A549 (cell line): Measurements from ENCODE around the gene ZNF506. TPM values are rescaled to one million over a fixed set of nuclear protein-coding genes. Genes with fewer than 3 reads are reported as not detected.
"Not testable (repeated sequence)": the region's sequence is repeated elsewhere in the genome, so short reads cannot be mapped to it uniquely, and the experiment has no call there.

Experiments used
- ATAC-seq, 2 experiments: fragments of 200-7000 bp in 1 of 2; fragments of >200 bp in 1 of 2; cut with Nextera tagmentation in 1 of 2; cut with Tn5 transposase in 1 of 2; 3 replicates each; pipeline versions ENCODE4 v1.8.0 to v1.9.1; 2018 to 2020; ENCODE audit warnings: mild to moderate bottlenecking in 1 of 2, moderate library complexity in 1 of 2
- CTCF ChIA-PET: fragments of 300-600 bp; sonication (Branson Sonifier 250); formaldehyde crosslinking; extraction: SDS; loops from one replicate; lab custom pipeline; 2021; ENCODE audit warnings: antibody characterized with exemption, inconsistent platforms; lab: Yijun Ruan, JAX
- POLR2A ChIA-PET: fragments of 350-600 bp; formaldehyde crosslinking; extraction: SDS; loops from one replicate; lab custom pipeline; 2021; ENCODE audit warnings: antibody characterized with exemption, inconsistent platforms; lab: Yijun Ruan, JAX
- DNase-seq, 2 experiments: peaks; one replicate each; pipeline versions ENCODE4 v3.0.0 to v3.0.0-alpha.2; 2011 to 2016; ENCODE audit warnings: low read depth in 1 of 2, low spot score in 1 of 2
- FAIRE-seq: peaks from 2 replicates; lab custom pipeline; 2011; peaks lifted over from hg19 to GRCh38; lab: Jason Lieb, UNC
- H3K27ac ChIP-seq, 2 experiments: fragments of >200 bp; sonication (Bioruptor Twin); formaldehyde crosslinking; 3 replicates each; pipeline ENCODE4 v1.5.1; 2016 to 2017
- H3K4me1 ChIP-seq: fragments of >200 bp; sonication (Bioruptor Twin); formaldehyde crosslinking; 3 replicates; pipeline ENCODE4 v1.6.1; 2016
- H3K4me2 ChIP-seq: fragments of >200 bp; sonication (Bioruptor Twin); formaldehyde crosslinking; 3 replicates; pipeline ENCODE4 v1.6.1; 2016
- H3K4me3 ChIP-seq: fragments of >200 bp; sonication (Bioruptor Twin); formaldehyde crosslinking; 3 replicates; pipeline ENCODE4 v1.5.1; 2016
- H3K9me3 ChIP-seq: fragments of >200 bp; sonication (Bioruptor Twin); formaldehyde crosslinking; 3 replicates; pipeline ENCODE4 v1.6.1; 2016
- CBX2 ChIP-seq: fragments of 200-600 bp; sonication (generic); IDR thresholded peaks from 2 replicates; pipeline ENCODE4 v1.6.1; 2016; ENCODE audit warnings: low read depth, mild to moderate bottlenecking, borderline replicate concordance
- CBX8 ChIP-seq: fragments of 200-600 bp; sonication (generic); IDR thresholded peaks from 2 replicates; pipeline ENCODE4 v1.6.1; 2016
- CHD2 ChIP-seq: fragments of 150-350 bp; IDR thresholded peaks from 2 replicates; pipeline ENCODE4 v1.6.1; 2014; ENCODE audit warnings: low read length; ENCODE audit not compliant: partially characterized antibody
- EHMT2 ChIP-seq: fragments of 200-600 bp; sonication (generic); IDR thresholded peaks from 2 replicates; pipeline ENCODE4 v1.6.1; 2016; ENCODE audit warnings: antibody characterized with exemption, low read depth, mild to moderate bottlenecking, moderate library complexity
- ESRRA ChIP-seq: fragments of 150-350 bp; IDR thresholded peaks from 2 replicates; pipeline ENCODE4 v1.6.1; 2014; ENCODE audit warnings: mild to moderate bottlenecking, low read length, borderline replicate concordance
- FOSL2 ChIP-seq, 2 experiments: fragments of 450-650 bp in 1 of 2; fragments of >200 bp in 1 of 2; sonication (Bioruptor Twin) in 1 of 2; formaldehyde crosslinking; IDR thresholded peaks; 2 replicates each; pipeline versions ENCODE4 v1.5.0 to v1.6.1; 2016 to 2020; ENCODE audit warnings: mild to moderate bottlenecking in 1 of 2, moderate library complexity in 1 of 2
- FOXS1 ChIP-seq: fragments of 250-450 bp; sonication (Bioruptor Pico); IDR thresholded peaks from 2 replicates; pipeline ENCODE4 v1.5.0; 2020; ENCODE audit warnings: mild to moderate bottlenecking, moderate library complexity
- HDAC2 ChIP-seq: fragments of 200-600 bp; sonication (generic); IDR thresholded peaks from 2 replicates; pipeline ENCODE4 v1.6.1; 2016
- JUNB ChIP-seq: fragments of >200 bp; sonication (Bioruptor Twin); formaldehyde crosslinking; IDR thresholded peaks from 2 replicates; pipeline ENCODE4 v1.6.1; 2016
- KDM5A ChIP-seq: fragments of 200-600 bp; sonication (generic); IDR thresholded peaks from 2 replicates; pipeline ENCODE4 v1.6.1; 2016; ENCODE audit warnings: antibody characterized with exemption, mild to moderate bottlenecking
- MAFK ChIP-seq: fragments of 450-650 bp; IDR thresholded peaks from 2 replicates; pipeline ENCODE4 v1.6.1; 2014; ENCODE audit not compliant: partially characterized antibody
- MYC ChIP-seq: IDR thresholded peaks from 2 replicates; pipeline ENCODE4 v1.6.1; 2012; ENCODE audit warnings: mild to moderate bottlenecking, inconsistent platforms, low read length, improper control_type of control experiment, borderline replicate concordance
- POLR2A ChIP-seq: IDR thresholded peaks from 2 replicates; pipeline ENCODE4 v1.6.1; 2012; ENCODE audit warnings: mild to moderate bottlenecking, low read length
- RAD21 ChIP-seq, 2 experiments: fragments of >200 bp in 1 of 2; sonication (Bioruptor Twin) in 1 of 2; formaldehyde crosslinking in 1 of 2; IDR thresholded peaks in 1 of 2; conservative IDR thresholded peaks in 1 of 2; 2 replicates in 1 of 2; 3 replicates in 1 of 2; pipeline ENCODE4 v1.6.1; 2012 to 2018; ENCODE audit warnings: inconsistent platforms in 1 of 2
- RFX5 ChIP-seq: fragments of 450-650 bp; IDR thresholded peaks from 2 replicates; pipeline ENCODE4 v1.7.1; 2014; ENCODE audit warnings: antibody characterized with exemption, mild to moderate bottlenecking, moderate library complexity
- RNF2 ChIP-seq: fragments of 200-600 bp; sonication (generic); IDR thresholded peaks from 2 replicates; pipeline ENCODE4 v1.6.1; 2016; ENCODE audit warnings: low read depth, mild to moderate bottlenecking, antibody characterized with exemption, moderate library complexity, borderline replicate concordance
- USF2 ChIP-seq: fragments of 450-650 bp; IDR thresholded peaks from 2 replicates; pipeline ENCODE4 v1.6.1; 2014; ENCODE audit warnings: antibody characterized with exemption
- ZC3H11A ChIP-seq: fragments of 450-650 bp; IDR thresholded peaks from 2 replicates; pipeline ENCODE4 v1.6.1; 2014; ENCODE audit warnings: antibody characterized with exemption, mild to moderate bottlenecking
- ZNF302 ChIP-seq: fragments of 250-450 bp; sonication (Bioruptor Pico); IDR thresholded peaks from 2 replicates; pipeline ENCODE4 v1.9.0; 2021; ENCODE audit warnings: inconsistent platforms, mild to moderate bottlenecking, moderate library complexity
- WGBS: methylation state at CpG from one replicate; pipeline ENCODE4 v1.1.6; 2017; ENCODE audit errors: missing lambda C conversion rate; 5-methylcytosine and 5-hydroxymethylcytosine counted together
- polyA plus RNA-seq, 4 experiments: library from polyadenylated mRNA; depleted of rRNA in 3 of 4; stranded (reverse); fragments of >200 nt; fragmentation: RNase III in 1 of 4; extraction: RNeasy Plus Mini Kit Qiagen cat#74134 plus additional on column Dnase treatment in 1 of 4; gene quantifications; 2 replicates in 3 of 4; 3 replicates in 1 of 4; pipeline ENCODE4 v1.2.3, GENCODE V29; 2011 to 2017
- TF ChIP-seq, protein P1 (sequence below): fragments of 150-350 bp; IDR thresholded peaks from 2 replicates; pipeline ENCODE4 v1.6.1; 2014; ENCODE audit warnings: low read depth, mild to moderate bottlenecking, low read length
- TF ChIP-seq, protein P2 (sequence below): fragments of 200-600 bp; sonication (generic); IDR thresholded peaks from 2 replicates; pipeline ENCODE4 v1.6.1; 2016; ENCODE audit warnings: antibody characterized with exemption, mild to moderate bottlenecking, moderate library complexity
- TF ChIP-seq, protein P3 (sequence below): IDR thresholded peaks from 2 replicates; pipeline ENCODE4 v1.6.1; 2012
- TF ChIP-seq, protein P4 (sequence below): fragments of 250-450 bp; sonication (Bioruptor Pico); IDR thresholded peaks from 2 replicates; pipeline ENCODE4 v1.5.0; 2021; ENCODE audit warnings: mild to moderate bottlenecking, moderate library complexity, borderline replicate concordance

Gene ZNF506
- polyA plus RNA-seq, 2 of the 4 experiments (the other 2 are of a cell fraction): 0.10 to 0.53 TPM

DNA sequence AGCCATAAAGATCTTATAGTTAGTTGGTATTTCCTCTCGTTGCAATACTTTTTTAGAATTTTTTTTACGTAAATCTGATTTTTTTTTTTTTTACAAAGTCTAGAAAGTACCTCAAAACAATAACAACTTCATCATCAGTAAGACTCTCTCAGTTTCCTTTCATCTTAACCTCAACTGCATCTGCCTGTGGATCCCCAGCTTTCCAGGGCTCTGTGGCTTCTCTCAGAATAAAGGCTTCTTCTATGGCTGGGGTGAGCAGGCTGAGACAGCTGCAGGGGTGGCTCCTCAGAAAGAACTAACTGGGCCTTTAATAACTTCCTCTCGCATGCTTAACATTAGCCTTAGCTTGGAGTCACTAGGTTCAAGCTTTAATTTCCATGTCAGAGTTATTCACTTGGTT is 4.2 kb downstream of the ZNF506 start:
- no peak for FAIRE-seq
- no peaks in the 10 kb centered on the region for H3K4me1 ChIP-seq
- H3K9me3 ChIP-seq: peaks cover 12% of the 10 kb centered on the region
- no peak overlapping the region for H3K27ac ChIP-seq
- no peak overlapping the region for H3K4me3 ChIP-seq
- DNase-seq: no peak
- WGBS: 56% methylated on average over 3 of the region's 3 CpGs
- CTCF ChIA-PET: no interaction called here
- no peak for ATAC-seq
- POLR2A ChIA-PET: no interaction called here
- TF ChIP-seq, protein P1, sequence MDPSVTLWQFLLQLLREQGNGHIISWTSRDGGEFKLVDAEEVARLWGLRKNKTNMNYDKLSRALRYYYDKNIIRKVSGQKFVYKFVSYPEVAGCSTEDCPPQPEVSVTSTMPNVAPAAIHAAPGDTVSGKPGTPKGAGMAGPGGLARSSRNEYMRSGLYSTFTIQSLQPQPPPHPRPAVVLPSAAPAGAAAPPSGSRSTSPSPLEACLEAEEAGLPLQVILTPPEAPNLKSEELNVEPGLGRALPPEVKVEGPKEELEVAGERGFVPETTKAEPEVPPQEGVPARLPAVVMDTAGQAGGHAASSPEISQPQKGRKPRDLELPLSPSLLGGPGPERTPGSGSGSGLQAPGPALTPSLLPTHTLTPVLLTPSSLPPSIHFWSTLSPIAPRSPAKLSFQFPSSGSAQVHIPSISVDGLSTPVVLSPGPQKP: no peak
- TF ChIP-seq JUNB: no peak
- no peak for TF ChIP-seq EHMT2
- TF ChIP-seq KDM5A: no peak
- TF ChIP-seq MAFK: no peak
- no peak for TF ChIP-seq USF2
- no peak for TF ChIP-seq FOSL2 (IDR thresholded peaks at IDR 0.05)
- no peak for TF ChIP-seq FOSL2 (CRISPR knock-in tag; IDR thresholded peaks at IDR 0.05)
- no peak for TF ChIP-seq CHD2
- TF ChIP-seq FOXS1 (CRISPR knock-in tag): no peak
- no peak for TF ChIP-seq MYC
- TF ChIP-seq HDAC2: no peak
- TF ChIP-seq, protein P2, sequence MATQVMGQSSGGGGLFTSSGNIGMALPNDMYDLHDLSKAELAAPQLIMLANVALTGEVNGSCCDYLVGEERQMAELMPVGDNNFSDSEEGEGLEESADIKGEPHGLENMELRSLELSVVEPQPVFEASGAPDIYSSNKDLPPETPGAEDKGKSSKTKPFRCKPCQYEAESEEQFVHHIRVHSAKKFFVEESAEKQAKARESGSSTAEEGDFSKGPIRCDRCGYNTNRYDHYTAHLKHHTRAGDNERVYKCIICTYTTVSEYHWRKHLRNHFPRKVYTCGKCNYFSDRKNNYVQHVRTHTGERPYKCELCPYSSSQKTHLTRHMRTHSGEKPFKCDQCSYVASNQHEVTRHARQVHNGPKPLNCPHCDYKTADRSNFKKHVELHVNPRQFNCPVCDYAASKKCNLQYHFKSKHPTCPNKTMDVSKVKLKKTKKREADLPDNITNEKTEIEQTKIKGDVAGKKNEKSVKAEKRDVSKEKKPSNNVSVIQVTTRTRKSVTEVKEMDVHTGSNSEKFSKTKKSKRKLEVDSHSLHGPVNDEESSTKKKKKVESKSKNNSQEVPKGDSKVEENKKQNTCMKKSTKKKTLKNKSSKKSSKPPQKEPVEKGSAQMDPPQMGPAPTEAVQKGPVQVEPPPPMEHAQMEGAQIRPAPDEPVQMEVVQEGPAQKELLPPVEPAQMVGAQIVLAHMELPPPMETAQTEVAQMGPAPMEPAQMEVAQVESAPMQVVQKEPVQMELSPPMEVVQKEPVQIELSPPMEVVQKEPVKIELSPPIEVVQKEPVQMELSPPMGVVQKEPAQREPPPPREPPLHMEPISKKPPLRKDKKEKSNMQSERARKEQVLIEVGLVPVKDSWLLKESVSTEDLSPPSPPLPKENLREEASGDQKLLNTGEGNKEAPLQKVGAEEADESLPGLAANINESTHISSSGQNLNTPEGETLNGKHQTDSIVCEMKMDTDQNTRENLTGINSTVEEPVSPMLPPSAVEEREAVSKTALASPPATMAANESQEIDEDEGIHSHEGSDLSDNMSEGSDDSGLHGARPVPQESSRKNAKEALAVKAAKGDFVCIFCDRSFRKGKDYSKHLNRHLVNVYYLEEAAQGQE: no peak
- TF ChIP-seq POLR2A: no peak
- TF ChIP-seq CBX8: no peak
- TF ChIP-seq, protein P3, sequence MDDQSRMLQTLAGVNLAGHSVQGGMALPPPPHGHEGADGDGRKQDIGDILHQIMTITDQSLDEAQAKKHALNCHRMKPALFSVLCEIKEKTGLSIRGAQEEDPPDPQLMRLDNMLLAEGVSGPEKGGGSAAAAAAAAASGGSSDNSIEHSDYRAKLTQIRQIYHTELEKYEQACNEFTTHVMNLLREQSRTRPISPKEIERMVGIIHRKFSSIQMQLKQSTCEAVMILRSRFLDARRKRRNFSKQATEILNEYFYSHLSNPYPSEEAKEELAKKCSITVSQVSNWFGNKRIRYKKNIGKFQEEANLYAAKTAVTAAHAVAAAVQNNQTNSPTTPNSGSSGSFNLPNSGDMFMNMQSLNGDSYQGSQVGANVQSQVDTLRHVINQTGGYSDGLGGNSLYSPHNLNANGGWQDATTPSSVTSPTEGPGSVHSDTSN: no peak
- TF ChIP-seq CBX2: no peak
- no peak for TF ChIP-seq RNF2
- TF ChIP-seq, protein P4, sequence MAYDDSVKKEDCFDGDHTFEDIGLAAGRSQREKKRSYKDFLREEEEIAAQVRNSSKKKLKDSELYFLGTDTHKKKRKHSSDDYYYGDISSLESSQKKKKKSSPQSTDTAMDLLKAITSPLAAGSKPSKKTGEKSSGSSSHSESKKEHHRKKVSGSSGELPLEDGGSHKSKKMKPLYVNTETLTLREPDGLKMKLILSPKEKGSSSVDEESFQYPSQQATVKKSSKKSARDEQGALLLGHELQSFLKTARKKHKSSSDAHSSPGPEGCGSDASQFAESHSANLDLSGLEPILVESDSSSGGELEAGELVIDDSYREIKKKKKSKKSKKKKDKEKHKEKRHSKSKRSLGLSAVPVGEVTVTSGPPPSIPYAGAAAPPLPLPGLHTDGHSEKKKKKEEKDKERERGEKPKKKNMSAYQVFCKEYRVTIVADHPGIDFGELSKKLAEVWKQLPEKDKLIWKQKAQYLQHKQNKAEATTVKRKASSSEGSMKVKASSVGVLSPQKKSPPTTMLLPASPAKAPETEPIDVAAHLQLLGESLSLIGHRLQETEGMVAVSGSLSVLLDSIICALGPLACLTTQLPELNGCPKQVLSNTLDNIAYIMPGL (CRISPR knock-in tag): no peak
- TF ChIP-seq RFX5: no peak
- no peak for TF ChIP-seq ZC3H11A
- TF ChIP-seq, all 56 proteins: peak for 0
- H3K4me2 ChIP-seq: no peak overlapping the region

GRCh38 chr19:19816679-19817078 is 4.9 kb downstream of the ZNF506 start:
- 50% methylated on average over 9 of the region's 9 CpGs for WGBS
- TF ChIP-seq, protein P1: no peak
- TF ChIP-seq ZNF302 (CRISPR knock-in tag) (no peak), RAD21 (conservative IDR thresholded peaks at IDR 0.05 in 1 of 2, IDR thresholded peaks at IDR 0.05 in 1 of 2) (no peak), ESRRA (no peak), MAFK (no peak), EHMT2 (no peak)
- FAIRE-seq (no peak), DNase-seq (no peak), ATAC-seq (no peak)
- Histone ChIP-seq H3K27ac (no peak overlapping the region), H3K9me3 (peaks cover 9% of the 10 kb centered on the region), H3K4me1 (no peaks in the 10 kb centered on the region), H3K4me3 (no peak overlapping the region), H3K4me2 (no peak overlapping the region)
- ChIA-PET POLR2A (no interaction called here), CTCF (no interaction called here)

- H3K4me1 ChIP-seq, CTCF ChIA-PET, FAIRE-seq, ATAC-seq, H3K27ac ChIP-seq, H3K4me2 ChIP-seq, H3K4me3 ChIP-seq, DNase-seq, POLR2A ChIA-PET: not testable (repeated sequence)
- WGBS: 17% methylated on average over 1 of the region's 1 CpG
- peaks cover 24% of the 10 kb centered on the region; the same call in 1 of the 3 replicates for H3K9me3 ChIP-seq
Measured at GRCh38 chr19:19811999-19812398, 9.6 kb downstream of the ZNF506 start.
